DND-41 (cell line): ENCODE results near the gene HBG2.

Experiments used
- CTCF ChIP-seq: IDR thresholded peaks from 2 replicates; pipeline ENCODE4 v1.5.1; 2012; ENCODE audit warnings: borderline replicate concordance, low read length, moderate library complexity, mild to moderate bottlenecking; ENCODE audit not compliant: poor library complexity, severe bottlenecking; ENCODE audit errors: extremely low read depth
- EZH2 ChIP-seq: IDR thresholded peaks from 3 replicates; pipeline ENCODE4 v1.6.1; 2012; ENCODE audit warnings: borderline replicate concordance, low read depth, mild to moderate bottlenecking, moderate library complexity, low read length, inconsistent platforms; ENCODE audit not compliant: severe bottlenecking

GRCh38 chr11:5297721-5298323 is 43.2 kb upstream of the HBG2 start:
- TF ChIP-seq EZH2 (no peak), CTCF (no peak)
